Measurements from ENCODE around the gene MRRF.

- TF ChIP-seq POLR2A (IDR thresholded peaks at IDR 0.05) (no peak), CTCF (IDR thresholded peaks at IDR 0.05) (no peak)
These were observed 75.5 kb downstream of the MRRF start for GRCh38 chr9:122340161-122340560.

Data from prostate gland (tissue), 2 donors.